HepG2 (cell line): ENCODE data around the gene VPS25. TPM values are rescaled to one million over a fixed set of nuclear protein-coding genes. Genes with fewer than 3 reads are reported as not detected.

ENCODE experiments used
- HOXA7 ChIP-seq: sonication (generic); formaldehyde crosslinking; IDR thresholded peaks from 2 replicates; pipeline ENCODE4 v1.8.1; 2022; ENCODE audit warnings: mild to moderate bottlenecking, missing genetic modification reagents, moderate library complexity
- NFE2 ChIP-seq: sonication (generic); formaldehyde crosslinking; IDR thresholded peaks from 2 replicates; pipeline ENCODE4 v1.4.0; 2020; ENCODE audit warnings: missing genetic modification reagents
- PAWR ChIP-seq: sonication (generic); formaldehyde crosslinking; IDR thresholded peaks from 2 replicates; pipeline ENCODE4 v1.4.0; 2020; ENCODE audit warnings: missing genetic modification reagents, mild to moderate bottlenecking, borderline replicate concordance
- PLSCR1 ChIP-seq: sonication (generic); formaldehyde crosslinking; IDR thresholded peaks from 2 replicates; pipeline ENCODE4 v1.5.0; 2020; ENCODE audit warnings: missing genetic modification reagents, mild to moderate bottlenecking, borderline replicate concordance
- REXO4 ChIP-seq: sonication (generic); formaldehyde crosslinking; IDR thresholded peaks from 2 replicates; pipeline ENCODE4 v1.8.0; 2022; ENCODE audit warnings: missing genetic modification reagents, mild to moderate bottlenecking, borderline replicate concordance
- SALL2 ChIP-seq: sonication (generic); formaldehyde crosslinking; IDR thresholded peaks from 2 replicates; pipeline ENCODE4 v1.8.1; 2023; ENCODE audit warnings: mild to moderate bottlenecking, missing genetic modification reagents, inconsistent platforms
- SP1 ChIP-seq, 2 experiments: fragments of 450-650 bp in 1 of 2; sonication (generic) in 1 of 2; formaldehyde crosslinking in 1 of 2; IDR thresholded peaks; 2 replicates each; pipeline versions ENCODE4 v1.4.0 to v1.6.1; 2016 to 2020; ENCODE audit warnings: missing genetic modification reagents in 1 of 2
- SSRP1 ChIP-seq: IDR thresholded peaks from 2 replicates; pipeline ENCODE4 v1.6.1; 2016; ENCODE audit warnings: control low read depth
- ZBTB26 ChIP-seq: IDR thresholded peaks from 2 replicates; pipeline ENCODE4 v1.6.1; 2016; ENCODE audit warnings: missing compliant biosample characterization, missing genetic modification reagents, borderline replicate concordance
- ZNF354B ChIP-seq: sonication (generic); formaldehyde crosslinking; IDR thresholded peaks from 2 replicates; pipeline ENCODE4 v1.8.0; 2022; ENCODE audit warnings: mild to moderate bottlenecking, missing genetic modification reagents
- ZNF746 ChIP-seq: sonication (generic); formaldehyde crosslinking; IDR thresholded peaks from 2 replicates; pipeline ENCODE4 v1.8.0; 2022; ENCODE audit warnings: mild to moderate bottlenecking, missing genetic modification reagents
- ZNF75D ChIP-seq: sonication (generic); formaldehyde crosslinking; IDR thresholded peaks from 2 replicates; pipeline ENCODE4 v1.8.1; 2023; ENCODE audit warnings: missing genetic modification reagents, mild to moderate bottlenecking, borderline replicate concordance
- ZNF780A ChIP-seq: sonication (generic); formaldehyde crosslinking; IDR thresholded peaks from 2 replicates; pipeline ENCODE4 v1.8.0; 2022; ENCODE audit warnings: mild to moderate bottlenecking, missing genetic modification reagents, moderate library complexity
- polyA plus RNA-seq, 8 experiments: library from polyadenylated mRNA; depleted of rRNA in 3 of 8; stranded (reverse) in 7 of 8; unstranded in 1 of 8; fragments of >200 nt; fragmentation: Illumina TruSeq in 4 of 8; extraction: Trizol in 4 of 8; gene quantifications; 2 replicates each; pipeline versions ENCODE4 v1.2.1 to v1.2.3, GENCODE V29; 2011 to 2016; ENCODE audit warnings: low read depth in 4 of 8, missing spikeins in 1 of 8, mixed read lengths in 1 of 8; ENCODE audit not compliant: insufficient read depth in 1 of 8
- total RNA-seq, 5 experiments: library from RNA; depleted of rRNA; stranded (reverse); fragments of >200 nt; fragmentation: Illumina TruSeq; extraction: Trizol; gene quantifications; 2 replicates each; pipeline ENCODE4 v1.2.3, GENCODE V29; 2016; ENCODE audit warnings: low read depth in 1 of 5
- TF ChIP-seq, protein P1 (sequence below): sonication (generic); formaldehyde crosslinking; IDR thresholded peaks from 2 replicates; pipeline ENCODE4 v1.5.1; 2020; ENCODE audit warnings: missing genetic modification reagents, mild to moderate bottlenecking, borderline replicate concordance
- TF ChIP-seq, protein P2 (sequence below), 2 experiments: sonication (generic) in 1 of 2; formaldehyde crosslinking in 1 of 2; IDR thresholded peaks; 2 replicates each; pipeline versions ENCODE4 v1.4.0 to v1.6.1; 2016 to 2020; ENCODE audit warnings: borderline replicate concordance in 1 of 2, low read depth in 1 of 2, mild to moderate bottlenecking in 1 of 2, missing genetic modification reagents in 1 of 2
- TF ChIP-seq, protein P3 (sequence below): sonication (generic); formaldehyde crosslinking; IDR thresholded peaks from 2 replicates; pipeline ENCODE4 v1.5.1; 2020; ENCODE audit warnings: mild to moderate bottlenecking, moderate library complexity, missing genetic modification reagents

The VPS25 gene
- total and polyA plus RNA-seq, 2 of the 13 experiments (the other 11 are each of a cell fraction or from before 2014, with no cell fraction given), result 161 to 249 TPM

DNA sequence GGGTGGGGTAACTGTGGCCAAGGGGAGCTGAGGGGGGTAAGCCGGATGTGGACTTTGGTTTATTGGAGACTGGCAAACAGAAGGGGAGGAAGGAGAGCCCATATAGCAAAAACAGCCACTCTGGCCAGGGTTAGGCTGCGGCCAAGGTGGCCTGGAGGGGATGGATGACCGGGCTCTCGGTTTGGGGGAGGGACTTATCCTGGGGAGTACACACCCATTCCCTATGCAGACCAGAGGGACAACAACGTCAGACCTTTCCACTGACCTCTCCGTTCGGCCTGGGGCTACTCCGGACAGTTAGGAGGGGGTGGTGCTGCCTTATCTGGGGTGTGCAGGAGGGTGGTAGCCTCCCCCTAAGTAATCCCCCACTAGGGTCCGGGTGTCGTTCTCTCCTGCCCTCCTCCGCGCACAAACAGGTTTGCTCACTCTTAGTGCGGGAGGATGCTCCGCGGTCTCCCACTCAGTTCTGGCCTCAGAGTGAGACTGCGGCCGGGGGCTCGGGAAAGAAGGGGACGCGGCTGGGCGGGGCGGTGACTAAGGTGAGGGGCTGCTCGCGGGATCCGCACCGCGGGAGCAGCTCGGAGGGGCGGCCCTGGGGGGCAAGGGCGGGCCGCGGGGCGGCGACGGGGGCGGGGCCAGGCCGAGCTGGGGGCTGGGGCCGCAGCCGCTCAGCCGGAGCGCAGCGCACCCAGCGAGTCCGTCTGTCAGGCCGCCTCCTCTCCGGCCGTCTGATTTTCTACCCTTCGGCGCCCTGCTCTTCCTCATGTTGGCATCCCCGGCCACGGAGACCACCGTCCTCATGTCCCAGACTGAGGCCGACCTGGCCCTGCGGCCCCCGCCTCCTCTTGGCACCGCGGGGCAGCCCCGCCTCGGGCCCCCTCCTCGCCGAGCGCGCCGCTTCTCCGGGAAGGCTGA lies 6.9 kb downstream of the VPS25 start, which contains the start of gene WNK4 (continued):
- TF ChIP-seq REXO4 (CRISPR knock-in tag) (no peak), ZNF746 (CRISPR knock-in tag) (peak; percentile 97), ZNF780A (CRISPR knock-in tag) (0 out of 2 replicates have a peak, but pooled peaks have one; percentile 72), HOXA7 (CRISPR knock-in tag) (no peak), ZNF75D (CRISPR knock-in tag) (0 out of 2 replicates have a peak, but pooled peaks have one; percentile 35), SSRP1 (peak; percentile 99), SP1 (IDR thresholded peaks at IDR 0.05) (no peak), SP1 (CRISPR knock-in tag; IDR thresholded peaks at IDR 0.05) (no peak; the same call in 1 of the 2 replicates), ZBTB26 (CRISPR knock-in tag) (peak; percentile 51), PAWR (CRISPR knock-in tag) (no peak), SALL2 (0 out of 2 replicates have a peak, but pooled peaks have one; percentile 3), PLSCR1 (CRISPR knock-in tag) (no peak), NFE2 (CRISPR knock-in tag) (no peak), ZNF354B (0 out of 2 replicates have a peak, but pooled peaks have one; percentile 27)
- TF ChIP-seq, protein P1, sequence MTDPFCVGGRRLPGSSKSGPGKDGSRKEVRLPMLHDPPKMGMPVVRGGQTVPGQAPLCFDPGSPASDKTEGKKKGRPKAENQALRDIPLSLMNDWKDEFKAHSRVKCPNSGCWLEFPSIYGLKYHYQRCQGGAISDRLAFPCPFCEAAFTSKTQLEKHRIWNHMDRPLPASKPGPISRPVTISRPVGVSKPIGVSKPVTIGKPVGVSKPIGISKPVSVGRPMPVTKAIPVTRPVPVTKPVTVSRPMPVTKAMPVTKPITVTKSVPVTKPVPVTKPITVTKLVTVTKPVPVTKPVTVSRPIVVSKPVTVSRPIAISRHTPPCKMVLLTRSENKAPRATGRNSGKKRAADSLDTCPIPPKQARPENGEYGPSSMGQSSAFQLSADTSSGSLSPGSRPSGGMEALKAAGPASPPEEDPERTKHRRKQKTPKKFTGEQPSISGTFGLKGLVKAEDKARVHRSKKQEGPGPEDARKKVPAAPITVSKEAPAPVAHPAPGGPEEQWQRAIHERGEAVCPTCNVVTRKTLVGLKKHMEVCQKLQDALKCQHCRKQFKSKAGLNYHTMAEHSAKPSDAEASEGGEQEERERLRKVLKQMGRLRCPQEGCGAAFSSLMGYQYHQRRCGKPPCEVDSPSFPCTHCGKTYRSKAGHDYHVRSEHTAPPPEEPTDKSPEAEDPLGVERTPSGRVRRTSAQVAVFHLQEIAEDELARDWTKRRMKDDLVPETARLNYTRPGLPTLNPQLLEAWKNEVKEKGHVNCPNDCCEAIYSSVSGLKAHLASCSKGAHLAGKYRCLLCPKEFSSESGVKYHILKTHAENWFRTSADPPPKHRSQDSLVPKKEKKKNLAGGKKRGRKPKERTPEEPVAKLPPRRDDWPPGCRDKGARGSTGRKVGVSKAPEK (CRISPR knock-in tag), result peak; percentile 54; the same call in 1 of the 2 replicates
- TF ChIP-seq, protein P2, sequence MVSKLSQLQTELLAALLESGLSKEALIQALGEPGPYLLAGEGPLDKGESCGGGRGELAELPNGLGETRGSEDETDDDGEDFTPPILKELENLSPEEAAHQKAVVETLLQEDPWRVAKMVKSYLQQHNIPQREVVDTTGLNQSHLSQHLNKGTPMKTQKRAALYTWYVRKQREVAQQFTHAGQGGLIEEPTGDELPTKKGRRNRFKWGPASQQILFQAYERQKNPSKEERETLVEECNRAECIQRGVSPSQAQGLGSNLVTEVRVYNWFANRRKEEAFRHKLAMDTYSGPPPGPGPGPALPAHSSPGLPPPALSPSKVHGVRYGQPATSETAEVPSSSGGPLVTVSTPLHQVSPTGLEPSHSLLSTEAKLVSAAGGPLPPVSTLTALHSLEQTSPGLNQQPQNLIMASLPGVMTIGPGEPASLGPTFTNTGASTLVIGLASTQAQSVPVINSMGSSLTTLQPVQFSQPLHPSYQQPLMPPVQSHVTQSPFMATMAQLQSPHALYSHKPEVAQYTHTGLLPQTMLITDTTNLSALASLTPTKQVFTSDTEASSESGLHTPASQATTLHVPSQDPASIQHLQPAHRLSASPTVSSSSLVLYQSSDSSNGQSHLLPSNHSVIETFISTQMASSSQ (IDR thresholded peaks at IDR 0.05; ENCODE audit: low read depth), result no peak
- TF ChIP-seq, protein P2 (CRISPR knock-in tag; IDR thresholded peaks at IDR 0.05; ENCODE audit: borderline replicate concordance), result peak; percentile 80
- TF ChIP-seq, protein P3, sequence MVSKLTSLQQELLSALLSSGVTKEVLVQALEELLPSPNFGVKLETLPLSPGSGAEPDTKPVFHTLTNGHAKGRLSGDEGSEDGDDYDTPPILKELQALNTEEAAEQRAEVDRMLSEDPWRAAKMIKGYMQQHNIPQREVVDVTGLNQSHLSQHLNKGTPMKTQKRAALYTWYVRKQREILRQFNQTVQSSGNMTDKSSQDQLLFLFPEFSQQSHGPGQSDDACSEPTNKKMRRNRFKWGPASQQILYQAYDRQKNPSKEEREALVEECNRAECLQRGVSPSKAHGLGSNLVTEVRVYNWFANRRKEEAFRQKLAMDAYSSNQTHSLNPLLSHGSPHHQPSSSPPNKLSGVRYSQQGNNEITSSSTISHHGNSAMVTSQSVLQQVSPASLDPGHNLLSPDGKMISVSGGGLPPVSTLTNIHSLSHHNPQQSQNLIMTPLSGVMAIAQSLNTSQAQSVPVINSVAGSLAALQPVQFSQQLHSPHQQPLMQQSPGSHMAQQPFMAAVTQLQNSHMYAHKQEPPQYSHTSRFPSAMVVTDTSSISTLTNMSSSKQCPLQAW (CRISPR knock-in tag), result peak; percentile 86
